Measurements from ENCODE around the gene DICER1.

DNA sequence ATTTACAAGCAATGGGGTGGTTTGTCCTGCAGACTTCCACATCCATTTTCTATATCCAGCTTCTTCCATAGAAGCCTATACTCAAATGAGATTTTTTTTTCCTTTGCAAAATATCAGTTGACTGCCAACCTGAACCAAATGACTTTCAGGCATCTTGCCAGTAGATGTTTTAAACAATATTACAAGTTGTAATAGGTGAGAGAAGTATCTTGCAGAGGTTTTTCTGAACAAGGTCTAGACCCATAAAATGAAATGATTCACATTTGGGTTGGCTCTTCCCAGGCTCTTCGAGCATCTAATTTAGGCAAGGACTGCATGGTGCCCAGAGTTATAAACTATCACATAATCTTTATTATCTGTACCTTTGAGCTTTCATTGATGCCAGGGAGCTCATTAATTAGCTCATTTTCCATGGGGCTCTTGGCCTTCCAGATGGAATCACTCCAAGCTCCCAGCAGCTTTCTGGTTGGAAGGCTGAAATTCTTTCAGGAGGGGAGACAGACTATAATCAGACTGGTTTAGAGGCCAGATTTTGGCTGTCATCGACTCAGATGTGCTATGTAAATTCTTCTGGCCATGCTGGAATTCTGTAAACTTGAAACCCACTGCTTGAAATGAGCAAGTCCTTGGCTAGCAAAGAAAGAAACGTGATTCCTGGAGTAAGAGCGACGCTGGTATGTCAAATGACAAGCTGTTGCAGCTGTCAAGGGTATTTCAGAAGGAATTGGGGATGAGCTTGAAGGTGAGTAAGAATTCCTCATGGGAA, 32.2 kb upstream of the DICER1 start:
- TF ChIP-seq, protein P1, sequence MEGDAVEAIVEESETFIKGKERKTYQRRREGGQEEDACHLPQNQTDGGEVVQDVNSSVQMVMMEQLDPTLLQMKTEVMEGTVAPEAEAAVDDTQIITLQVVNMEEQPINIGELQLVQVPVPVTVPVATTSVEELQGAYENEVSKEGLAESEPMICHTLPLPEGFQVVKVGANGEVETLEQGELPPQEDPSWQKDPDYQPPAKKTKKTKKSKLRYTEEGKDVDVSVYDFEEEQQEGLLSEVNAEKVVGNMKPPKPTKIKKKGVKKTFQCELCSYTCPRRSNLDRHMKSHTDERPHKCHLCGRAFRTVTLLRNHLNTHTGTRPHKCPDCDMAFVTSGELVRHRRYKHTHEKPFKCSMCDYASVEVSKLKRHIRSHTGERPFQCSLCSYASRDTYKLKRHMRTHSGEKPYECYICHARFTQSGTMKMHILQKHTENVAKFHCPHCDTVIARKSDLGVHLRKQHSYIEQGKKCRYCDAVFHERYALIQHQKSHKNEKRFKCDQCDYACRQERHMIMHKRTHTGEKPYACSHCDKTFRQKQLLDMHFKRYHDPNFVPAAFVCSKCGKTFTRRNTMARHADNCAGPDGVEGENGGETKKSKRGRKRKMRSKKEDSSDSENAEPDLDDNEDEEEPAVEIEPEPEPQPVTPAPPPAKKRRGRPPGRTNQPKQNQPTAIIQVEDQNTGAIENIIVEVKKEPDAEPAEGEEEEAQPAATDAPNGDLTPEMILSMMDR (optimal IDR thresholded peaks at IDR 0.05 in 1 of 3, IDR thresholded peaks at IDR 0.05 in 1 of 3, conservative IDR thresholded peaks at IDR 0.05 in 1 of 3; ENCODE audit: extremely low read depth in 1 of 3, insufficient read depth in 2 of 3, low read length in 3 of 3): no peak
- no peak for TF ChIP-seq EZH2 (IDR thresholded peaks at IDR 0.05; ENCODE audit: low read length)
